OCI-LY1 (cell line): ENCODE measurements around the gene TENM4.

ENCODE experiments used
- EZH2 ChIP-seq: fragments of 200-600 bp; sonication (generic), shearing (Covaris generic); IDR thresholded peaks from 2 replicates; pipeline ENCODE4 v1.8.0; 2017; ENCODE audit warnings: borderline replicate concordance, mixed run types, mild to moderate bottlenecking, antibody characterized with exemption, low read length, moderate library complexity, mixed read lengths
- TF ChIP-seq, protein P1 (sequence below): fragments of 200-600 bp; sonication (generic), shearing (Covaris generic); IDR thresholded peaks from 2 replicates; pipeline ENCODE4 v1.5.1; 2017; ENCODE audit warnings: mild to moderate bottlenecking, antibody characterized with exemption, low read length, moderate library complexity, mixed read lengths

DNA sequence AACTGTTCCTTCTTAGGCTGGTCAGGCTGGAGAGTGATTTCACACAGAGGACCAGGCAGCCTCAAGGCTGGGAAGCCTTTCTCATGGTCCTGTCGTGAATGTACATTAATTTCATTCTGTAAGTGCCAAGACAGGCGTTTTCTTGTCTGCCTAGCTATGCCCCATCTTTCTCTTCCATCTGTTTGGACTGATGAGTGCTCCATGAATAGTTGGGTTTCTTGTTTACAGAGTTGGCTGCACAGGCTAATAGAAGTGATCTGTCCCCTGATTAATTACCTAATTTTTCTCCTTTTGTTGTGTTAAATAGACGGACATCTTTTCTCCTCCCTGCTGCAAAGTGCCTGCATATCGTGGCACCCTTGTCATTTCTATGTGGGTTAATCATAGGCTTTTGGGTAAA, 730.4 kb downstream of the TENM4 start:
- TF ChIP-seq, protein P1, sequence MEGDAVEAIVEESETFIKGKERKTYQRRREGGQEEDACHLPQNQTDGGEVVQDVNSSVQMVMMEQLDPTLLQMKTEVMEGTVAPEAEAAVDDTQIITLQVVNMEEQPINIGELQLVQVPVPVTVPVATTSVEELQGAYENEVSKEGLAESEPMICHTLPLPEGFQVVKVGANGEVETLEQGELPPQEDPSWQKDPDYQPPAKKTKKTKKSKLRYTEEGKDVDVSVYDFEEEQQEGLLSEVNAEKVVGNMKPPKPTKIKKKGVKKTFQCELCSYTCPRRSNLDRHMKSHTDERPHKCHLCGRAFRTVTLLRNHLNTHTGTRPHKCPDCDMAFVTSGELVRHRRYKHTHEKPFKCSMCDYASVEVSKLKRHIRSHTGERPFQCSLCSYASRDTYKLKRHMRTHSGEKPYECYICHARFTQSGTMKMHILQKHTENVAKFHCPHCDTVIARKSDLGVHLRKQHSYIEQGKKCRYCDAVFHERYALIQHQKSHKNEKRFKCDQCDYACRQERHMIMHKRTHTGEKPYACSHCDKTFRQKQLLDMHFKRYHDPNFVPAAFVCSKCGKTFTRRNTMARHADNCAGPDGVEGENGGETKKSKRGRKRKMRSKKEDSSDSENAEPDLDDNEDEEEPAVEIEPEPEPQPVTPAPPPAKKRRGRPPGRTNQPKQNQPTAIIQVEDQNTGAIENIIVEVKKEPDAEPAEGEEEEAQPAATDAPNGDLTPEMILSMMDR = no peak
- no peak for TF ChIP-seq EZH2
